ENCODE measurements around the gene PLCH2. TPM values are rescaled to one million over a fixed set of nuclear protein-coding genes. Genes with fewer than 3 reads are reported as not detected.

PLCH2 gene
- total and polyA plus RNA-seq, 10 of the 15 experiments (the other 5 are each of a cell fraction or from before 2014, with no cell fraction given), result 0.03 to 0.73 (median 0.24) TPM; not detected in 3

GRCh38 chr1:2518528-2518927 is 42.4 kb downstream of the PLCH2 start:
- FAIRE-seq, result no peak
- Histone ChIP-seq H3K79me2 (ENCODE audit: control insufficient read depth, insufficient read depth, low read length) (peaks cover 11% of the 10 kb centered on the region), H3K4me2 (ENCODE audit: control insufficient read depth, insufficient read depth) (no peak overlapping the region), H3K27ac (ENCODE audit: control insufficient read depth, insufficient read depth) (no peak overlapping the region), H3K4me1 (ENCODE audit: control insufficient read depth, insufficient read depth, low read length) (no peaks in the 10 kb centered on the region), H3K4me3 (no peak overlapping the region), H2AFZ (ENCODE audit: control insufficient read depth, low read depth, low read length) (no peak overlapping the region), H3K9ac (ENCODE audit: control insufficient read depth, insufficient read depth, low read length) (no peak overlapping the region), H3K9me3 (replicated peaks; ENCODE audit: control insufficient read depth, insufficient read depth, low read length) (no peaks in the 10 kb centered on the region), H4K20me1 (ENCODE audit: control insufficient read depth, insufficient read depth) (no peaks in the 10 kb centered on the region), H3K36me3 (ENCODE audit: control insufficient read depth in 2 of 2, insufficient read depth in 2 of 2, low read length in 1 of 2) (peaks cover 8 to 53% of the 10 kb centered on the region in 2 experiments; a peak in 3 of 4 replicates), H3K27me3 (replicated peaks in 1 of 2; ENCODE audit: control insufficient read depth in 2 of 2, insufficient read depth in 2 of 2, low read length in 1 of 2) (no peaks in the 10 kb centered on the region)
- ChIA-PET RAD21 (ENCODE audit: unreplicated experiment) (no interaction called here), CTCF (no interaction called here), SMC1A (ENCODE audit: uncharacterized antibody, unreplicated experiment) (no interaction called here), POLR2A (no interaction called here)
- intact Hi-C loops (cut with micrococcal nuclease; ENCODE audit: unreplicated experiment), result no loop called here
- WGBS (ENCODE audit: insufficient coverage, insufficient replicate concordance, low lambda C conversion rate, missing lambda C conversion rate), result 97% methylated on average over 21 of the region's 26 CpGs
- no peak for ATAC-seq
- DNase-seq (ENCODE audit: low read depth, low spot score), result no peak
- no TSS peak for BruUV-seq (replicated peaks)
- in situ Hi-C loops (cut with MboI), result no loop called here
- no peak for TF ChIP-seq MTA3 (IDR thresholded peaks at IDR 0.05; ENCODE audit: borderline replicate concordance, low read length)
- TF ChIP-seq NFYB (IDR thresholded peaks at IDR 0.05; ENCODE audit: insufficient read depth, low read depth, low read length), result no peak
- TF ChIP-seq, protein P1, sequence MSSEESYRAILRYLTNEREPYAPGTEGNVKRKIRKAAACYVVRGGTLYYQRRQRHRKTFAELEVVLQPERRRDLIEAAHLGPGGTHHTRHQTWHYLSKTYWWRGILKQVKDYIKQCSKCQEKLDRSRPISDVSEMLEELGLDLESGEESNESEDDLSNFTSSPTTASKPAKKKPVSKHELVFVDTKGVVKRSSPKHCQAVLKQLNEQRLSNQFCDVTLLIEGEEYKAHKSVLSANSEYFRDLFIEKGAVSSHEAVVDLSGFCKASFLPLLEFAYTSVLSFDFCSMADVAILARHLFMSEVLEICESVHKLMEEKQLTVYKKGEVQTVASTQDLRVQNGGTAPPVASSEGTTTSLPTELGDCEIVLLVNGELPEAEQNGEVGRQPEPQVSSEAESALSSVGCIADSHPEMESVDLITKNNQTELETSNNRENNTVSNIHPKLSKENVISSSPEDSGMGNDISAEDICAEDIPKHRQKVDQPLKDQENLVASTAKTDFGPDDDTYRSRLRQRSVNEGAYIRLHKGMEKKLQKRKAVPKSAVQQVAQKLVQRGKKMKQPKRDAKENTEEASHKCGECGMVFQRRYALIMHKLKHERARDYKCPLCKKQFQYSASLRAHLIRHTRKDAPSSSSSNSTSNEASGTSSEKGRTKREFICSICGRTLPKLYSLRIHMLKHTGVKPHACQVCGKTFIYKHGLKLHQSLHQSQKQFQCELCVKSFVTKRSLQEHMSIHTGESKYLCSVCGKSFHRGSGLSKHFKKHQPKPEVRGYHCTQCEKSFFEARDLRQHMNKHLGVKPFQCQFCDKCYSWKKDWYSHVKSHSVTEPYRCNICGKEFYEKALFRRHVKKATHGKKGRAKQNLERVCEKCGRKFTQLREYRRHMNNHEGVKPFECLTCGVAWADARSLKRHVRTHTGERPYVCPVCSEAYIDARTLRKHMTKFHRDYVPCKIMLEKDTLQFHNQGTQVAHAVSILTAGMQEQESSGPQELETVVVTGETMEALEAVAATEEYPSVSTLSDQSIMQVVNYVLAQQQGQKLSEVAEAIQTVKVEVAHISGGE (CRISPR knock-in tag; IDR thresholded peaks at IDR 0.05), result no peak
- TF ChIP-seq RCOR1 (conservative IDR thresholded peaks at IDR 0.05; ENCODE audit: low read depth, low read length), result no peak
- no peak for TF ChIP-seq RUNX3 (IDR thresholded peaks at IDR 0.05; ENCODE audit: low read length)
- no peak for TF ChIP-seq LARP7 (IDR thresholded peaks at IDR 0.05)
- TF ChIP-seq PAX5 (IDR thresholded peaks at IDR 0.05; ENCODE audit: borderline replicate concordance, low read depth, low read length), result no peak
- TF ChIP-seq MEF2B (IDR thresholded peaks at IDR 0.05; ENCODE audit: partially characterized antibody, poor library complexity, severe bottlenecking), result no peak
- no peak for TF ChIP-seq FOS (IDR thresholded peaks at IDR 0.05; ENCODE audit: borderline replicate concordance, extremely low read depth, insufficient read length)
- no peak for TF ChIP-seq HSF1 (IDR thresholded peaks at IDR 0.05; ENCODE audit: low read depth, low read length)
- no peak for TF ChIP-seq FOXK2 (IDR thresholded peaks at IDR 0.05)
- TF ChIP-seq E2F8 (IDR thresholded peaks at IDR 0.05; ENCODE audit: low read depth, partially characterized antibody), result no peak
- no peak for TF ChIP-seq ZNF622 (IDR thresholded peaks at IDR 0.05)
- no peak for TF ChIP-seq REST (IDR thresholded peaks at IDR 0.05; ENCODE audit: low read depth, low read length)
- TF ChIP-seq CREM (IDR thresholded peaks at IDR 0.05; ENCODE audit: low read depth), result no peak

Data from GM12878 (cell line).